GM15510 (cell line): Measurements from ENCODE around the gene FNDC3B.

Source experiments
- POLR2A ChIP-seq: IDR thresholded peaks from 3 replicates; pipeline ENCODE4 v1.6.1; 2011; ENCODE audit warnings: borderline replicate concordance; ENCODE audit not compliant: insufficient read length; ENCODE audit errors: extremely low read depth

Gene FNDC3B

DNA sequence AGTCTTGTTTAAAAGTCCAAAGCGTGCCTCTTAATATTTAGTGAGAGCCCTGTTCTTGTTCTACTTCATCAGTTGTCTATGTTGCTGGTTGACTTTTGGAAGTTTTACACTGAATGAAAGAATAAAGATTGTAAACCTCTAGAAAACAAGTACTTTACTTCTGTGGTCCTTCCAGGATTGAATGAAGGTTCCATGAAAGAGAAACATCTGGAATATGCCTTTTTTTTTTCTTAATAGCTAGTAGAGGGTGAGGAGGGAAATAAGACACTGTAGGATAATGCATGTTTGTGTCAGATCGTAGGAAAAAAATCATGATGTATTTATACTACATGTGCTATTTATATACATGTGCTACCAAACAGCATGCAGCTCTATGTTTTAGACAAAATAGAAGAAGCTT, 205.9 kb downstream of the FNDC3B start:
- no peak for TF ChIP-seq POLR2A

- TF ChIP-seq POLR2A, result no peak
Measured at GRCh38 chr3:172246107-172246844, 206.9 kb downstream of the FNDC3B start.

DNA sequence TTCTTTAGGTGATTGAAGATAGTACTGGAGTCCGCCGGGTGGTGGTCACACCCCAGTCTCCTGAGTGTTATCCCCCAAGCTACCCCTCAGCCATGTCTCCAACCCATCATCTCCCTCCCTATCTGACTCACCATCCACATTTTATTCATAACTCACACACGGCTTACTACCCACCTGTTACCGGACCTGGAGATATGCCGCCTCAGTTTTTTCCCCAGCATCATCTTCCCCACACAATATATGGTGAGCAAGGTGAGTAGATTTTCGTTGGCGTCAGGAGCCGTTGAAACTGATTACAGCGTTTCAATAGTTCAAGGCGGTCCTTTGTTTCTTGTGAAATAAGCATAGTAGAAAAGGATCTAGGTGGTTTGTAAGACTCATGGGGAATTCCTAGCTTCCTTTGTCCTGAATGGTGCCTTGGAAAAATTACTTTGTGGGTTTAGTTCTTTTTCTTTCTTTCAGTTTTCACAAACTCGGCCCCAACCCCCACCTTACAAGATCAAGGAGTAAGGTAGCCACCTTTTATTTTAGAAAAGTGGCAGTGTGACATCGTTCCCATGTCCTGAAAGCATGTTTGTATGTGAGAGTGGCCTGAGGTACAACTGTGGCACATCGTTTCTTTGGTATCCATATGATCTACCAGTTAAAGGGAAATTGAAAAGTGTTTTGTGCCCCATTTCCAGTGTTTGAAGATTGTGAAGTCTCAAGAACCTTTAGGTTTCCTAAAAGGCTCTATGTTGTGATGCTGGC, 208.3 kb downstream of the FNDC3B start:
- TF ChIP-seq POLR2A, result no peak

GRCh38 chr3:172249039-172249438, 209.7 kb downstream of the FNDC3B start:
- TF ChIP-seq POLR2A, result no peak

DNA sequence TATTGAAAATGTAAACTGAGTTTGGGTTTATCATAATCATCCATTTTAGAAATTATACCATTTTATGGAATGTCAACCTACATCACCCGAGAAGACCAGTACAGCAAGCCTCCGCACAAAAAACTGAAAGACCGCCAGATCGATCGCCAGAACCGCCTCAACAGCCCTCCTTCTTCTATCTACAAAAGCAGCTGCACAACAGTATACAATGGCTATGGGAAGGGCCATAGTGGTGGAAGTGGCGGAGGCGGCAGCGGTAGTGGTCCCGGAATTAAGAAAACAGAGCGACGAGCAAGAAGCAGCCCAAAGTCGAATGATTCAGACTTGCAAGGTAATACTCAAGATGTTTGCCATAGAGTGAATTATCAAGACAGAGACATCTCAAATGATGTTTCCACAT, 211.8 kb downstream of the FNDC3B start:
- no peak for TF ChIP-seq POLR2A

DNA sequence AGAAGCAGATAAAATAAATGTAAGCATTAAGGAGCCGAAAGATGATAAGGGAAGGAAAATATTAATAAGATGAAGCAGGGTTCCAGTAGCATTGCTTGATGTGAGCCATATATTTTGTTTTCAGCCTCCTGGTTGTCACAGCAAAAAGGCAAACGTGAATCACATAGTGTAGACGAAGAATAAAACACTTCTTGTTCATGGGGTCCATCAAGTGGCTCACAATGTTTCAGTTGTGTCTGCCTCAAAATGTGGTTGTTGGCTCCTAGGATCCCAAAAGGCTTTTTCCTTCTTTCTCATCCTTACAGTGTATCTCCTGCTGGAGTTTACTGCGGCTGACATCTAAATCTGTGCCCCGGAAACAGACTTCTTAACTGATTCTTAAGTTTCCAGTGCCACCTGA, 213.8 kb downstream of the FNDC3B start:
- TF ChIP-seq POLR2A, result no peak

DNA sequence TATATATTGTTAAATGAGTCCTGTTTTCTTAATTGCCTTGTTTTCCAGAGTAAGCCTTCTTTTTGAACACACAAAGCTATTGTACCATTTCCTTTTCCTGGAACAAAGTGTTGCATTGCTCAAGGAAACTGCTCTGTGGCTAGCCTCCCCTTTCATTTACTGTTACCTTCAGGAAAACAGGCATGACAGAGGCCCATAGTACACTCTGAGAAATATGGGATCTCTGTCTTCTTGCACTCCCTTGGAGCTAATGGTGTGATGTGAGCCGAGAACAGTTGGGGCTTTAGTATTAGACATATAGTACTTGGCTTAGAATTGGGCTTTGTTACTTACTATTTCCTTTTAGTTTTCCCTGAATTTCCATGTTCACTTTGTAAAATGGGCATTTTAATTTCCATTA, 215.2 kb downstream of the FNDC3B start:
- TF ChIP-seq POLR2A, result no peak

- TF ChIP-seq POLR2A, result no peak
Measured at GRCh38 chr3:172256101-172256734, 216.8 kb downstream of the FNDC3B start.

DNA sequence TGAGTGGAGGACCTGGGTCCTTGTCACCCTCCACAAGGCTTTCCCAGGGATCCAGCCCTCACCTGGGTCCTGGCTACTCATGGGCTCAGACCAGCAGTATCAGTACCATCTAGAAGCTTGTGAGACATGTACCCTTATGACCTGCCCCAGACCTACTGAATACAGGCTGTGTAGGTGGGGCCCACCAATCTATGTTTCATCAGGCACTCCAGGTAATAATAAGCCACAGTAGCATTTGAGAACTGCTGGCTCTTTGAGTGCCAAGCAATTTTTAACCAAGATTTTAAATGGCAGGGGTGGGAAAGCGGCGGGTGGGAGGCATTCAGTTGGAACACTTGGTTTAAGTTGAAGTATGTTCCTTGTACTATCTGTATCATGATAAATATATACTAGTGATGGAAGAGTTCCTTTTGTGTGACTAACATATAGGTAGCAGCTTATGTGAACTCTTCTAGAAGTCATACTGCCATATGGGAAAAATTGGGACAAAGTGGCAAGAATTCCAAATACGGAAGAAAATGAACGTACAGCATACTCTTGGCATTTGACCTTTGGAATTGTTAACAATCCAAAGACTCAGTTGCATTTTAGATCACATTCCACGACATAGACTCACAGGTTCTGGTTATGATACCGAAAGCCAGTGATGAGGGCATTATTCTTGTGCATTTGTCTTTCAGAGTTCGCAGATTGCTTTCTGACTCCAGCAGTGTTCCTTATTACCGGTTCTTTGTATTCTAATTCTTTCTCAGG, 218.4 kb downstream of the FNDC3B start:
- no peak for TF ChIP-seq POLR2A

DNA sequence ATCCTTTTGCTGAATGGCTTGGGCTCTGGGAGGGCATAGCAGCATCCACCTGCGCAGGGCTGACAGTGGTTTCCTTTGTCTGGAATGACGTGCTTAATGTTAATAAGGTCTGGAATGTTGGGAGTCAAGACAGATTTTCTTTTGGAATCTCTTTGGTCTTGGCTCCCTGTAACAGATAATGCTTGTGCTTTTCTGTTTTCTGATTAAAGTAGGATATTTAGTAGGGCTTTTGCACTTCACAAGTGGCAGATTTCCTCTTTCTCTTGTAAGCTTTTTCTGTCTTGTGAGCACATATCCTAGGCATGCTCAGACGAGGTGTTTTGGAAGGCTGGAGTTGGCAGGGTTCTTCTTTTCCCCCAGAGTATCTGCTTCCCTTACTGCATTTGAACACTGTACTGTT, 219.2 kb downstream of the FNDC3B start:
- TF ChIP-seq POLR2A, result no peak

- TF ChIP-seq POLR2A, result no peak
Measured at GRCh38 chr3:172259111-172259541, 219.7 kb downstream of the FNDC3B start.

DNA sequence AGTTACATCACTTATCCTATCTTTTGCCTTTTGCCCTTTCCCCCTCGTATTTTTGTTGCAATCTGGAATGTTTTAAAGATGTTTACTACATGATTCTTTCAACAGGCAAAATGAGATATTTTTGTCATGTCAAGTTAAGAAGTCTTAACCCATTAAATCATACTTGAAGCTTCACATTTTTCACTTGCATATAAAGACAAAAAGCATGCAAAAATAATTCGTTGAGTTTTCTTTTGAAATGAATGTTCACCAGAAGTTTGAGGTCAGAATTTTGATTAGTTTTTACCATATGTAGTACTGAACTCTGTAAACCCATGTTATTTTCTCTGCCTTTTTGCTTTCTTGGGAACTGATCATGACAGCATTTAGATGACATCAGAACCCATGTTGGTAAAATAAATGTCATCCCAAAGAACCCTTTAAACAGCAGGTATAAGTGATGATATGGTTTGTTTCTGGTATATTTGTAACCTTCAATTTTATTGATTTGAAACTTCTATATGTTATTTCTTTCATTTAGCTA, 220.4 kb downstream of the FNDC3B start:
- no peak for TF ChIP-seq POLR2A

GRCh38 chr3:172260381-172260780, 221.0 kb downstream of the FNDC3B start:
- TF ChIP-seq POLR2A, result no peak

DNA sequence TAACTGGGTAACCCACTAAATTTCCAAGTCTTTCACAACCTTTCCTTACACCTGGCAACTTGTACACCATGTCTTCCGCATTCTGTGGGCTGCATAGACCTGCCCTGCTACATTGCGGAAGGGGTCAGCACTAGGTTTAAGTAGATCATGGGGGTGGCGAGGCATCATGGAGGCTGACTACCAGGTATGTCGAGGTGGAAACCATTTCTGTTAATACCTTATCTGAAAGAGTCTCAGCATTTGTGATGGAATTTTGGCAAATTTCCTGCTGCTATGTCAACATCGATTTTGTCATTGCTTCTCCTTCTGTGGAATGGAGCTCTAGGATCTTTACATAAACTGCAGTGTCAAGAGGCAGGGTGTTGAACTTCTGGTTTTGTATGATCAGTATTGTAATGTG, 221.7 kb downstream of the FNDC3B start:
- TF ChIP-seq POLR2A, result no peak
